ENCODE measurements around the gene MYO18A.

The MYO18A gene

DNA sequence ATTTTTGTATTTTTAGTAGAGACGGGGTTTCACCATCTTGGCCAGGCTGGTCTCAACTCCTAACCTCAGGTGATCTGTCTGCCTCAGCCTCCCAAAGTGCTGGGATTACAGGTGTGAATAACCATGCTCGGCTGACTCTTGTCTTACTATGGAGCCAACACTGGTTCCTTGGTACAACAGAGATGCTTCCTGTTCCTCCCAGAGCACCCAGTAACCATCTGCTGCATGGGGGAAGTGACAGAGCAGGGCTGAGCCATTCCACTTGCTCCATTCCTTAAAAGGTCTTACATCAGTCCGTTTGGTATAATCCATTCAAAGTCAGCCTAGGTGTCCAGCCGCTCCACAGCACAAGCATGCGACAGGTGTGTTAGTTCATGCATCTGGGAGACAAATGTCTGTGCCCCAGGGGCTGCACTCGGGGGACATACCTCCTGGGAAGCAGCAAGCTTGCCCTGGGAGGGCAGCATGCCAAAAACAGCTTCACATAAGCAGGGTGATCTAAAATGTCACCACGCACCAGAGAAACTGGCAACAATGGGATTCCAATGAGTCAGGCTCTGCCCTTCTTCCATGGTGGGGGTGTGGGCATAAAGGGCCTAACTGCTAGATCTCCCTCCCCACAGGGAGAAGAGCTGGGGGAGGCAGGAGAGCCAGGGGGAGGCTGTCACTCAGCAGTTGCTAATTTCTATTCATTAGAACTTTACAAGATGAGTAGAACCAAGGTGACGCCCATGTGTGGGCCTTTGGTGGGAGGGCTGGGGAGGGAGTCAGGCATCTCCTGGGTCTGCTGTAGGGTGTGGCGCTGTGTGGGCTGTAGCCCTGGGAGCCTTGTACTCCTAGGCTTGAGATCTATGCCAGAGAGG, 101.8 kb downstream of the MYO18A start:
- DNase-seq (ENCODE audit: low spot score) = no peak

DNA sequence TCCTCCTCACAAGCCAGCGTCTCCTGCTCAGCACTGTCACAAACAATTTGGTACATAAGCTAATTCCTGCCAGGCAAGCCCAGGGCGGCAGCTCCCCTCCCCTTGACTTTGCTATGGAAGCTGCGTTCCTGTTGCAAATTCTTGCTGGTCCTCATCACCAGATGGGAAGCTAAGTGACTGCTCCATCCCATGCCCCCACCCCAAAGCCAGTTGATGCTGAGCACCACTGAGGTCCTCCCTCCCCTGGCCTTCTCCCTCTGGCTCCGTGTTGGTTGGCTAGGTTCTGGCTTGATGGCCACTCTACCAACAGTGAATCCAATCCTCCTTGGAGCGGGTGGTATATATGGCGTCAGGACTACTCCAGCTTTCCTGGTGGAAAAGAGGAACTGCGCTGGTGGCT, 102.9 kb downstream of the MYO18A start:
- no peak for DNase-seq (ENCODE audit: low spot score)

DNA sequence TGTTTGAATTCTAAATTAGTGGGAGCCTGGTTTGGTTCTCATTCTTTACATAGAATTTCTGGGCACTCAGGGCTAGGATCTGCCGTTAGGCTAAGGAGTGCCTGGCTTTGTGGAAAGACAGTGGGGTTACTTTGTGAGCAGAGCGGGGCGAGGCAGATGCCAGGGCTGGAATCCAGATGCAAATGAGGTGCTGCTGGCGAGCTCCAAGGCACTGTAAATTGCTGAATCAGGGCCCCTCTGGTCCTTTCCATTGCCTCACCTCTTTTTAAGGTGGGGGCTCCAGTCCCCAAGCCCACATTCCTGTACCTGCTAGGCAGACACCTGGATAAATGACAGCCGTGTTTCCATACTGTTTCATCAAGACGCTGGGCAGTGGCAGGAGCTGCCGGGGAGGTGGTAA, 103.5 kb downstream of the MYO18A start:
- no peak for DNase-seq (ENCODE audit: low spot score)

DNA sequence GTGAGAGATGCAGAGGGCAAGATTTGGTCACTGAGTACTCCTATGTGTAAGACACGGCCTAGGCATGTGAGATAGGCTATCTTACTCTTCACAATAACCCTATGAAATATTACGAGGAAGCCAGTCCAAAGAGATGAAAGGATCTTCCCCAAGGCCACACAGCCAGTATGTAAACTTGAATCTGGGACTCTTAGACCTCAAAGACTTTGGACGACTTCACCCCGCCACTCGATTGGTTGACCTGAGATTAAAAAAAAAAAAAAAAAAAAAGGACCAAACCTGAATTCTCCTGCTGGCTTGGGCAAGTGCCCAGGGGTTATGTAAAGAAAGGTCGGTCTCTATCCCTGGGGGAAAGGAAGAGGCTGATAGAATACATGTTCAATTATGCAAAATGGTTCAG, 104.1 kb downstream of the MYO18A start:
- DNase-seq (ENCODE audit: low spot score) = no peak

DNA sequence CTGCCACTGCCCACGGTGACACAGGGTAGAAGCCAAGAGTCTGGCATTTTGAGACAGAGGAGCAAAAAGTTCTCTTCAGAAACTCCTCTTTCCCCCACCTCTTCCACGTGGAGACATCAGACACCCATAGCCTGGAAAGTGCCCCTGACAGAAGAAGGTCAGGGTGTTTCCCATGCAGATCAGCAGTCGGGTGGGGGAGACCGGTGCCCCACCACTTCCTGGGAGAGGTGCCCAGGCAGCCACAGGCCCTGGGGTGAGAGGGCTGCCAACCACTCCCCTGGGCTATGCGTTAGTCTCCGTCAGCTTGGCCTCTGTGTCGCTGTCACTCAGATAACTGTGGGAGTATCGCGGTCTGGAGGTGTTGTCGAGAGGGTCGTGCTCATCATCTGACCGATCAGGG, 105.7 kb downstream of the MYO18A start:
- no peak for DNase-seq (ENCODE audit: low spot score)

DNA sequence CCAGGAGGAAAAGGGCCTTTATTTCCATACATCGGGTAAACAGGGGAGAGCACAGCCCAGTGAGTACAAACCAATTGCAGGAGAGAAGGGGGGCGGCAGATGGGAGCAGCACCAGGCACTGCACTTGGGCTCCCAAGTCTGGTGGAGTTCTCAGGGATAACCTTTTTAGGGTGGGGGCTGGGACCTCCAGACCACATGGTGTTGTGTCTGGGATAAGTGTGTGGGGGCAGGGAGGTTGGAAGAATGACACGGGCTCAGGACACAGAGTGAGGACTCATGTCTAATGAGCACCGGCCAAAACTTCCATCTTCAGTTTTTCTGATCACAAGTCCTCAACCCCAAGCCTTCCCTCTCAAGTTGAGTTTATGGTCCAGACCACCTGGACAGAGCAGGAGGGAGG, 106.7 kb downstream of the MYO18A start:
- DNase-seq (ENCODE audit: low spot score) = no peak

DNA sequence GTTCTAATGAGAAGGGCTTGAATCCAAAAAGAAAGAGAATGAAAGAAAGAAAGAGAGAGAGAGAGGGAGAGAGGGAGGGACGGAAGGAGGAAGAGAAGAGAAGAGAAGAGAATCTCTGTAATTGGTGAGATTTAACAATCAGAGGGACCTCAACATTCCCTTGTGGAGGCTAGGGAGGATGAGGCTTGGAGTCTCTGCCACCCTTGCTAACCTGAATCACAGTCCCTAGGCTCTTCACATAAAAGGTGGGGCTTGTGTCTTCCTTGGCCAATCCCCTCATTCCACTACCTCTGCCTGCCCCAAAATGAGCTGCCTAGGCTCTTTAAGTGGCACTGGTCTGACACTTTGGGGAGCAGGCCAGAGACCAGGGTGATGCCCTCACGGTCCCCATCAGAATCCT, 107.2 kb downstream of the MYO18A start:
- no peak for DNase-seq (ENCODE audit: low spot score)

DNA sequence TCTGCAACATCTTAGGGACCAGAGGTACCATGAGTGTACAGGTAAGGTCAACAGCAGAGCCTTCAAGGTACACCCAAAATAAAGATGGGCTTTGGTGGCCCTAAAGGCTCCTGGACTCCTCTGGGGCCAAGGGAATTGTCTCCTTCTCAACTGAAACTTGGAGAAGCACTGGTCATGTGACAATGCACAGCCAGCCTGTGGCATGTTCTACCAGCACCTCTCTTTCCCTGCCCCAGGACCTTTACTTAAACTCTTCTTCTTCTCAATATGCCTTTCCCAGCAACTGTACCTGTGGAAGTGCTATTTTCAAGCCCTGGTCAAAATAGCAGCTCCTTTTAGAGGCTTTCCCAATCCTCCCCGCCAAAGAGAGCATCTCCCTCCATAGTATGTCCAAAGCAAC, 108.9 kb downstream of the MYO18A start:
- no peak for DNase-seq (ENCODE audit: low spot score)

DNA sequence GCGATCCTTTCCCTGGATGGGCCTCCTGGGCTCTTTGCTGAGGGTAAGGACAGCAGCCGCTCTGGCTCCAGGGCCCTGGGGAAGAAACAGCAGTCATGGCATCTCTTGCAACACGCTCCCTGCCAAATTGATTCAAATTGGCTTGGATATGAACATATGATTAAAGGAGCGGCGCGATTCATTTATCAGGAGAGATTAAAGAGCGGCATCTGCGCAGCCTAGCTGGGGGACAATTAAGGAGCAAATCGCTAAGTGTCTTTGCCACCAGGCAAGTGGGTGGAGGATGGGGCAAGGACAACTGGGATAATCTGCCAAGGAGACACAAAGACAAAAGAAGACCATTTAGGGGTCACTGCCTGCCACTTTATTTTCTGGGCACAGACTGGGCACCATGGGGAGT, 109.4 kb downstream of the MYO18A start:
- no peak for DNase-seq (ENCODE audit: low spot score)

DNA sequence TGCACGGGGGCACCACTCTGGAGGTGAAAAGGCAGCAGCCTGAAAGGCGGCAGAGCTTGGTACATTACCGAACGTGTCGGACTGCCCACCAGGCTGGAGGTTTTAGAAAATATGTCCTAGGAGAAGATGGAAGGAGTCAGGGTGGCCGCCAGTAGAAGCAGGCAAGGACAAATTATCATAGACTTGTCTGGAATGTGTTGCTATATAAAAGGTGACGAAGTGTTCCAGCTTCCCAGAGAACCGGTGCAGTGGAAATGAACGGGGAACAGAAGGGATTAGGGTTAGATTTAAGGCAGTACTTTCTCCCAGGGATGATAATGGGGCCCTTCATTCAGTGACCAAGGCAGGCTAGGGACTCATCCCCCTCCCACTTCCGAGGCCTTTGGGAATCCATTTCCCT, 109.9 kb downstream of the MYO18A start:
- no peak for DNase-seq (ENCODE audit: low spot score)

DNA sequence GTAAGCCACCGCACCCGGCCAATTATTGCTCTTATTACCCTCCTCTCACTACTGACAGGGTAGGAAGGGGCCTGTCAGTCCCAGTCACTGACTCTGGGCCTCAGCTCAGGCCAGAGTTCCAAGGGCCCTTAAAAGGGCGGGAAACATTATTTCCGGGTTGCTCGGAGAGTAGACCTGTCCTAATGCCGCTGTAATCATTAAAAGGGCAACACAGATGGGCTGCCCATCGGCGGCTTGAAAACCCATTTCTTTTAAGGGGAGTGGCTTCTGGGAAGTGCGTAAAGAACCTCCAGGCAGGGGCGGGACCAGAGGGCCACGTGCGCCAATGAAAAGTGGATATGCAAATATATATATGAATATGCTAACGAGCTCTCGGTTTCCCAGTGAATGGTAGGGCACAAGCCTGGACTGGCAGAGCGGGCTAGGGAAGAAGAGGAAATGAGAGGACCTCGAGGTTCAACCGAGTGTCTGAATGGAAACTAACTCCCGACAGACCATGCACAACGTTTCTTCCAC, 110.6 kb downstream of the MYO18A start:
- DNase-seq (ENCODE audit: low spot score) = no peak

DNA sequence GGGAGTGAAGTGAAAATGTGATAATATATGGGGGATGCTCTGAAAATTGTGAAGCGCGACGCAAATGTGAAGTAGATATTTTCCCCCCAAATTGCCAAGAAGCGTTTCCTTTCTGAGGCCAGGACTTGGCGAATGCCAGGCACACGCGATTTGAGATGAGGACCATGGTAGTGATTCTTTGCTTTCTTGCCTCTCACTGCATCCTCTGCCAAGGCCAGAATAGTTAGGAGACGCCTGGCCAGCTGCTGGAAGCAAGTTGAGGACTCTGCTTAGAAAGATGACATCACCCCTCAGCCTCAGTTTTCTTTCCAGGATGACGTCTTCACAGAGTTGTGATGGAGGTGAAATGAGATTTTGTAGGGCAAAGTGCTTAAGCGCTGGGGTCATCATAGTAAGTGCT, 111.4 kb downstream of the MYO18A start:
- DNase-seq (ENCODE audit: low spot score) = no peak

DNA sequence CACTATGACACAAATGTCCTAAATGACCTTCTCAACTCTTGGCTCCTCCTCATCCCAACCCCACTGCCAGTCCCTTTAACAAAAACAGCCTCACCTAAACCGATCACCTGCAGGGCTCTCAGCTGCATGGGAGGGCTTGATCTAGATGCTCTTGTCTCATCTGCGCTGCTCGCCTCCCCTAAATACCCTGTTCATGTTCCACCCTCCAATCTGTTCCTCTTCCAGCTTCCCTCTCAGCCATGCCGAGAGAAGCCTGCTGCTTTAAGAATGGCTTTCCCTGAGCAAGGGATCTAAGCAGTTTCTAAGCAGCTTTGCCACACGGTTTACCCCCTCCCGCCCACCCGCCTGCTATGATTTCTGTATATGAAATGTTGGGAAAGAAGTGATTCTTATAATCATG, 113.6 kb downstream of the MYO18A start:
- no peak for DNase-seq (ENCODE audit: low spot score)

DNA sequence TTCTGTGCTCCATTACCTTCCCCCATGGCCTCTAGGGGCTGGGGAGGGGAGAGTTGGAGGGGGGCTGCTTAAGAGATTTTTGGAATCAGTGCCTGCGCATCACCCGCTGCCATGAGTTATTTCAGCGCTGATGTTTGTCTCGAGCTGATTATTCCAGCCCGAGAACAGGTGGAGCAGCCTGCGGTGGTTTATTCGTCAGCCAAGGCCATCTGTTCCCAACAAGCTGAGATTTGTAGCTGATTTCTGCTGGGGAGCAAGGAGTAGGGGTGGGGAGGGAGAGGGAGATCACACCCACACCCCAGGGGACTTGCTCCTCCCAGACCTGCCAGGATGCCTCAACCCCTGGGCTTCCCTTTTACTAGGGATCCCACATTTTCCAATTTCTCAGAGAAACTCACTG, 114.2 kb downstream of the MYO18A start:
- no peak for DNase-seq (ENCODE audit: low spot score)

DNA sequence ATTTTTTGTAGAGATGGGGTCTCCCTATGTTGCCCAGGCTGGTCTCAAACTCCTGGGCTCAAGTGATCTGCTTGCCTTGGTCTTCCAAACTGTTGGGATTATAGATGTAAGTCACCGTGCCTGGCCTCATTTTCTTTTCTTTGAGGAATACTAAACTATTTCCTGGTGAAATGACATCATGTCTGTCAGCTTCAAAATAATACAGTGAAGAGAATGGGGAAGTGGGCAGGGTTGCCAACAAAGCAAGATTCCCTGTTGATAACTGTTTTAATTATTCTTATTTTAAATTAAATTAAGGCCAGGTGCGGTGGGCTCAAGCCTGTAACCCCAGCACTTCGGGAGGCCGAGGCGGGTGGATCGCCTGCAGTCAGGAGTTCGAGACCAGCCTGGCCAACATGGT, 116.2 kb downstream of the MYO18A start:
- no peak for DNase-seq (ENCODE audit: low spot score)

DNA sequence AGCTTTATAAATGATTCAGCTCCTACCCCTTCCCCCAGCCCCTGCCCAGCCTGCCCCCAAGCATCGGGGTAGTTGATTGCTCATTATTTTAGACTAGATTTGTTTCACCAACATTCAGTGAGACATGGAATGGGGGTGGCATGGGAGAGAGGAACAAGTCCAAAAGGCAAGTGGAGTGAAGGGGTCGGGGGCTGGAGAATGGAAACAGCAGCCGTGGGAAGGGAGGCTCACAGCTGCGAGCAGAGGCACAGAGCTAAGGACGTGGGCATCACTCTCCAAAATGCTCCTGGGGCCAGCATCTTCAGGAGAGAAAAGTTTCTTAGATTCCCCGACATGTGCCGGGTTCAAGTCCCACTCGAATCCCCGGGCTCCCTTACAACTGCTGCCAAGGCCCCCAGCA, 118.0 kb downstream of the MYO18A start:
- DNase-seq (ENCODE audit: low spot score) = no peak

DNA sequence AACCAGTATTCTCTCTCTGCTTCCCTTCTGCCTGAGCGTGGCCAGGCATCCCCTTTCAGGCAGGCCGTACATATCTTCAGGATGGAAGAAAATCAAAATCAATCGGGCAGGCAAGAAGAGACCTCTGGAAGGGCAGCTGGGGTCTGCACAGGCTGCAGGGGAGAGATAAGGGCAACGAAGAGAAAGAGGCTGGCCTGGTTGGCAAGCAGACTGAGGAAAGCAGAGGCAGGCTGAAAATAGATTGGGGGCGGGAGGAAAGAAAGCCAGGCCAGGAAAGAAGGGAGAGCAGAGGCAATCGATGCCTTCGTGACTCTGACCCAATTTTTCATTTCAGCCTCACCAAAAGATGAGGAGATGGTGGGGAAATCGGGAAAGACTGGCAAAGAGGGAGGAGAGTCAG, 119.2 kb downstream of the MYO18A start:
- no peak for DNase-seq (ENCODE audit: low spot score)

DNA sequence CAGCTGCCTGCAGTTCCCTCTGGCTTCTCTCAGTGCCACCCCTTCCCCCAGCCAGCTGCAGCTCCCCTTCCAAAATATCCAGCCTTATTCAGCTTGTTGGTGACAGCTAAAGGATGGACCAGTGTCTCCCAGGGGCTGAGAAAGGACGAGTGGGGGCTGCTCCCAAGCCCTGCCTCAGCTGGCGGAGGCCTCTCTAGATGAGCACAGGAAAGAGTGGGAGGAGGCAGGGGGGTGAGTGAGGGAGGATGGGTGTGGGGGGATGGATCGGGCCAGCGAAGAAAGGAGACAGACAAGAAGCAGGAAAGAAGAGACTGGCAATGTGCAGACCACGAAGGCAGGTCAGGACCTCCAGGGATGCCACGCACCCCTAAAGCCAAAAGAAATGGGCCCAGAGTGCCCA, 119.7 kb downstream of the MYO18A start:
- DNase-seq (ENCODE audit: low spot score) = no peak

DNA sequence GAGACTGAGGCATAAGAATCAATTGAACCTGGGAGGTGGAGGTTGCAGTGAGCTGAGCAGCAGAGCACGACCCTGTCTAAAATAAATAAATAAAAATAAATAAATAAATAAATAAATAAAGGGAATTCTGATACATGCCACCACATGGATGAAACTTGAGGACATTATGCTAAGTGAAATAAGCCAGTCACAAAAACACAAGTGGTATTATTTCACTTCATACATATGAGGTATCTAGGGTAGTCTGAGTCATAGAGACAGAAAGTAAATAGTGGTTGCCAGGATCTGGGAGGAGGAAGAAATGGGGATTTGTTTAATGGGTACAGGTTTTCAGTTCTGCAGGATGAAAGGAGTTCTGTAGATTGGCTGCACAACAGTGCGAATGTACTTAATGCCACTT, 120.9 kb downstream of the MYO18A start:
- DNase-seq (ENCODE audit: low spot score) = no peak

DNA sequence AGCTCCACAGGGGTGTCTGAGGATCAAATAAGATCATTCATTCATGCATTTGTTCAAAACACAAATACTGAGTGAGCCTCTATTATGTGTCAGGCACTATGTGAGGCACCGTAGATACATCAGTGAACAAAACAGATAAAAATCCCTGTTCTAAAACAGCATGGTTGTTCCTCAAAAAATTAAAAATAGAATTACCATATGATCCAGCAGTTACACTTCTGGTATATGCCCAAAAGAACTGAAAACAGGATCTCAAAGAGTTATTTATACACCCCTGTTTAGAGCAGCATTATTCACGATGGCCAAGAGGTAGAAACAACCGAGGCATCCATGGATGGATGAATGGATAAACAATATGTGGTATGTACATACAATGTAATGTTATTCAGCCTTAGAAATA, 121.8 kb downstream of the MYO18A start:
- DNase-seq (ENCODE audit: low spot score) = no peak

DNA sequence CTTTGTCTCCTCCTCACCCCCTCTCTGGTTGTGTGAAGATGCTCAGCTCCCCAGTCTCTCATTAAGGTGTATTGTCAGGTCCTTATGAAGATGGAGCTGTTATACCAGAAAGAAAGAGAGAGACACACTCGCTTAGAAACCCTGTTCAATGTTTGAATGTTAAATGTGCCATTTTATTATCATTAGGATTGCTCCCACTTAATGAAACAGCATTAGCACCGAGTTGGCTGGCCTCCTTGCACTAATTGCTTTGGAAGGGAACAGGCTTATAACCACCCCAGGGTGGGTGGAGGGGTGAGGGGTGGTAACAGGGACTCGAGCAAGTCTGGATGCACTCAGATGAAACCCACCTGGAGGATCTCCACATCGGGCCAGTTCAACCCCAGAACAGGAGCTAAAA, 122.8 kb downstream of the MYO18A start:
- no peak for DNase-seq (ENCODE audit: low spot score)

DNA sequence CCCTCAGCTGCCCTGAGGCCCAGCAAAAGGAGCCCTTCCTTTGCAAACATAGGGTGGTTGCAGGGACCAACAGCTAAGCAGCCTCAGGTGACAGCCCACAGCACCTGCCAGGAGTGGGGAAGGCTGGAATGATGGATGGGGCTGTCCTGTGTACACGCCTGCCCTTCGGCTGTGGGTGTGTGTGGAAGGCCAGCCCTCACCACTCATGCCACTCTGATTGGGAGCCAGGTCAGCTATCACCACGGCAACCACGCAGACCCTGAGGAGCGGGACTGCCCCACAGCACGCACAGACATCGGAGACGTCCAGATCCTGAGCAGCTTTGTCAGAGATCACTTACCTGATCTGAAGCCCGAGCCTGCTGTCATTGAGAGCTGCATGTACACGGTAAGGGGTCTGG, 125.4 kb downstream of the MYO18A start:
- no peak for DNase-seq (ENCODE audit: low spot score)

DNA sequence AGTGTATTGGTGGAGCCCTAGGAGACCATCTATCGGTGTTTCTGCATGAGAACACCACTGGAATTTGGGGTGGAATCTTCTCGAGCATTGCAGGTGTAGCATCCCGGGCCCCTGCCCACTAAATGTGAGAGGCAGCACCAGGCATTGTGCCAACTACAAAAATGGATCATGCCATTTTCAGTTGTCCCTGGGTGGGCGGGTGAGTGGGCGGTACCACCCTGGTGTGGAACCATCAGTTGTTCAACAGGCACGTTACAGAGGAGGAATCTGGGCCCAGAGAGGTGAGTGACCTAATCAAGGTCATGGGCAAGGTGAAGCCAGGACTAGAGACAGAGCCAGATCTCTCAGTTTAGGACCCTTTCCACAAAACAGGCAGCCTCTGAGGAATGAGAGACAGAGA, 128.5 kb downstream of the MYO18A start:
- no peak for DNase-seq (ENCODE audit: low spot score)

DNA sequence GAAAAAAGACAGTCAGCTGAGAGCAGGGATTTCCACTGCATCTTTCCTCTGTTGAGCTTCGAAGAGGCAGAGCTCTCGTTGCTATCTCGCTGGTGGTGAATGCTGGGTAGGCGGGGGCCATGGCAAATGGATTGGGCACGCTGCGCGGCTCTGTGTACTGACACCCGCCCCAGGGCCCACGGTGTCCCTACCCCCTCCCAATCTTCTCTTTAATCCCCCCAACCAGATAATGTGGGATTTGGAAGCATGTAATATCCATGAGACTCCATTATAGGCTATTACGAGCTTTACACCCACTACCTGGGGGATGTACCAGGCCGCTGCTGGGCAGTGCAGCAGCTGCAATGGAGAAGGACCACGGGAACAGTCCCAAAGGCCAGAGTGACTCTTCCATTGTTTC, 129.0 kb downstream of the MYO18A start:
- no peak for DNase-seq (ENCODE audit: low spot score)
